IMR-90 (cell line): ENCODE data around the gene CENPH. TPM values are rescaled to one million over a fixed set of nuclear protein-coding genes. Genes with fewer than 3 reads are reported as not detected.

ENCODE experiments used
- ATAC-seq: fragments of 200-7000 bp; cut with Tn5 transposase; 2 replicates; pipeline ENCODE4 v1.9.1; 2020; ENCODE audit warnings: low read depth, mild to moderate bottlenecking, moderate library complexity
- BruUV-seq: library from RNA; stranded (reverse); fragments of 400-500 nt; replicated peaks from 2 replicates; lab custom pipeline; 2021; lab: Mats Ljungman, UMichigan
- CTCF ChIA-PET: fragments of 300-600 bp; formaldehyde crosslinking; extraction: SDS; loops from one replicate; lab custom pipeline; 2021; ENCODE audit warnings: antibody characterized with exemption; lab: Yijun Ruan, JAX
- POLR2A ChIA-PET: fragments of 300-600 bp; sonication (Branson Sonifier 250); formaldehyde crosslinking; loops from one replicate; lab custom pipeline; 2022; ENCODE audit warnings: antibody characterized with exemption; ENCODE audit not compliant: unreplicated experiment; lab: Charles Lee
- DNase-seq: peaks from one replicate; pipeline ENCODE4 v3.0.0; 2013
- H2AFZ ChIP-seq: replicated peaks from 2 replicates; pipeline ENCODE3; 2013; ENCODE audit warnings: low read length, mild to moderate bottlenecking; ENCODE audit not compliant: poor library complexity
- H2AK5ac ChIP-seq: 2 replicates; pipeline ENCODE4 v1.6.1; 2013; ENCODE audit warnings: low read depth, low read length, inconsistent platforms
- H2AK9ac ChIP-seq: replicated peaks from 2 replicates; pipeline ENCODE3; 2013; ENCODE audit warnings: mild to moderate bottlenecking, low read depth, low read length, moderate library complexity; ENCODE audit not compliant: poor library complexity
- H2BK120ac ChIP-seq: 2 replicates; pipeline ENCODE4 v1.6.1; 2013; ENCODE audit warnings: low read depth, low read length, inconsistent platforms
- H2BK15ac ChIP-seq: 3 replicates; pipeline ENCODE4 v1.6.1; 2013; ENCODE audit warnings: low read depth, low read length, inconsistent platforms
- H2BK20ac ChIP-seq: 2 replicates; pipeline ENCODE4 v1.6.1; 2013; ENCODE audit warnings: low read depth, mild to moderate bottlenecking, inconsistent platforms, low read length, moderate library complexity
- H2BK5ac ChIP-seq: 2 replicates; pipeline ENCODE4 v1.6.1; 2013; ENCODE audit warnings: mild to moderate bottlenecking, low read depth, low read length, inconsistent platforms; ENCODE audit not compliant: poor library complexity, severe bottlenecking
- H3K14ac ChIP-seq: replicated peaks from 2 replicates; pipeline ENCODE4 v1.6.1; 2013; ENCODE audit warnings: low read depth, low read length, inconsistent platforms
- H3K18ac ChIP-seq: 2 replicates; pipeline ENCODE4 v1.6.1; 2013; ENCODE audit warnings: low read depth, low read length, control low read depth
- H3K23ac ChIP-seq: 2 replicates; pipeline ENCODE4 v1.6.1; 2013; ENCODE audit warnings: low read depth, low read length, inconsistent platforms
- H3K27ac ChIP-seq: 2 replicates; pipeline ENCODE4 v1.5.1; 2013; ENCODE audit warnings: mild to moderate bottlenecking, control low read depth, low read length; ENCODE audit not compliant: insufficient read depth
- H3K27me3 ChIP-seq: 2 replicates; pipeline ENCODE4 v1.6.1; 2013; ENCODE audit warnings: low read length; ENCODE audit not compliant: control insufficient read depth, insufficient read depth
- H3K36me3 ChIP-seq: 2 replicates; pipeline ENCODE4 v1.6.1; 2013; ENCODE audit warnings: low read length, mixed read lengths; ENCODE audit not compliant: control insufficient read depth, insufficient read depth
- H3K4ac ChIP-seq: 2 replicates; pipeline ENCODE4 v1.6.1; 2013; ENCODE audit warnings: low read depth, low read length, inconsistent platforms
- H3K4me1 ChIP-seq: 2 replicates; pipeline ENCODE4 v1.6.1; 2013; ENCODE audit warnings: low read length, mixed read lengths; ENCODE audit not compliant: control insufficient read depth, insufficient read depth
- H3K4me2 ChIP-seq: 2 replicates; pipeline ENCODE4 v1.6.1; 2013; ENCODE audit warnings: low read depth, mild to moderate bottlenecking, control low read depth, low read length, moderate library complexity
- H3K4me3 ChIP-seq: 2 replicates; pipeline ENCODE4 v1.5.1; 2013; ENCODE audit warnings: low read depth, mild to moderate bottlenecking, control low read depth, low read length, moderate library complexity; ENCODE audit not compliant: insufficient read depth
- H3K56ac ChIP-seq: 2 replicates; pipeline ENCODE4 v1.6.1; 2013; ENCODE audit warnings: low read length, inconsistent platforms; ENCODE audit not compliant: insufficient read depth; ENCODE audit errors: extremely low read depth
- H3K79me1 ChIP-seq, 2 experiments: 2 replicates each; pipeline ENCODE4 v1.6.1; 2013; ENCODE audit warnings: low read length in 2 of 2, inconsistent platforms in 1 of 2, low read depth in 1 of 2
- H3K9ac ChIP-seq: 2 replicates; pipeline ENCODE4 v1.6.1; 2013; ENCODE audit warnings: low read depth, low read length, control low read depth
- H3K9me1 ChIP-seq: 2 replicates; pipeline ENCODE4 v1.6.1; 2013; ENCODE audit warnings: low read length, inconsistent platforms; ENCODE audit not compliant: insufficient read depth
- H3K9me3 ChIP-seq: 2 replicates; pipeline ENCODE4 v1.6.1; 2013; ENCODE audit warnings: low read length; ENCODE audit not compliant: control insufficient read depth, insufficient read depth
- H4K20me1 ChIP-seq: 2 replicates; pipeline ENCODE4 v1.6.1; 2013; ENCODE audit warnings: low read length, inconsistent platforms; ENCODE audit not compliant: insufficient read depth
- H4K5ac ChIP-seq: 2 replicates; pipeline ENCODE4 v1.6.1; 2013; ENCODE audit warnings: mild to moderate bottlenecking, low read depth, low read length, control low read depth
- H4K8ac ChIP-seq, 2 experiments: 2 replicates each; pipeline ENCODE4 v1.6.1; 2013; ENCODE audit warnings: low read depth in 2 of 2, low read length in 2 of 2, control low read depth in 1 of 2, inconsistent platforms in 1 of 2
- H4K91ac ChIP-seq: 2 replicates; pipeline ENCODE4 v1.6.1; 2013; ENCODE audit warnings: low read depth, low read length, inconsistent platforms; ENCODE audit not compliant: insufficient read depth
- CEBPB ChIP-seq: IDR thresholded peaks from 2 replicates; pipeline ENCODE4 v1.6.1; 2012; ENCODE audit warnings: low read depth, low read length, improper control_type of control experiment
- RFX5 ChIP-seq: IDR thresholded peaks from 2 replicates; pipeline ENCODE4 v1.8.0; 2012; ENCODE audit warnings: low read depth, mild to moderate bottlenecking, low read length, moderate library complexity
- SMC3 ChIP-seq: fragments of 150-350 bp; IDR thresholded peaks from 2 replicates; pipeline ENCODE4 v1.6.1; 2016; ENCODE audit warnings: low read depth, mild to moderate bottlenecking, antibody characterized with exemption, low read length, moderate library complexity
- WGBS, 2 experiments: methylation state at CpG; one replicate each; pipeline versions ENCODE4 v1.1.5 to v1.1.7; 2013; ENCODE audit warnings: missing lambda C conversion rate in 2 of 2; ENCODE audit not compliant: insufficient read length in 1 of 2; ENCODE audit errors: extremely low coverage in 2 of 2; 5-methylcytosine and 5-hydroxymethylcytosine counted together
- dilution Hi-C: fragments of 300-500 bp; cut with HindIII; formaldehyde crosslinking; loops from one replicate; pipeline ENCODE4 v1.14.3; 2018; ENCODE audit warnings: low sequenced_read_pairs; ENCODE audit not compliant: unreplicated experiment
- in situ Hi-C: fragments of 300-500 bp; cut with MboI; formaldehyde crosslinking; loops from 3 replicates; pipeline ENCODE4 v1.14.3; 2019; ENCODE audit warnings: low sequenced_read_pairs, inconsistent platforms, mixed read lengths
- intact Hi-C: fragments of 100-400 bp; cut with micrococcal nuclease; formaldehyde crosslinking; loops from 2 replicates; pipeline ENCODE4 v1.10.0; 2022
- polyA plus RNA-seq, 3 experiments: library from polyadenylated mRNA; depleted of rRNA; stranded (reverse); fragments of >200 nt; gene quantifications; 2 replicates each; pipeline ENCODE4 v1.2.3, GENCODE V29; 2012; ENCODE audit warnings: low replicate concordance in 1 of 3
- total RNA-seq: library from RNA; depleted of rRNA; stranded (reverse); fragments of >200 nt; gene quantifications from 2 replicates; pipeline ENCODE4 v1.2.3, GENCODE V29; 2012
- TF ChIP-seq, protein P1 (sequence below): fragments of 150-350 bp; IDR thresholded peaks from 2 replicates; pipeline ENCODE4 v1.6.1; 2016; ENCODE audit warnings: low read depth, mild to moderate bottlenecking, low read length, moderate library complexity, borderline replicate concordance

Gene CENPH
- total and polyA plus RNA-seq, 2 of the 4 experiments (the other 2 are of a cell fraction) = 3.8 to 7.8 TPM

DNA sequence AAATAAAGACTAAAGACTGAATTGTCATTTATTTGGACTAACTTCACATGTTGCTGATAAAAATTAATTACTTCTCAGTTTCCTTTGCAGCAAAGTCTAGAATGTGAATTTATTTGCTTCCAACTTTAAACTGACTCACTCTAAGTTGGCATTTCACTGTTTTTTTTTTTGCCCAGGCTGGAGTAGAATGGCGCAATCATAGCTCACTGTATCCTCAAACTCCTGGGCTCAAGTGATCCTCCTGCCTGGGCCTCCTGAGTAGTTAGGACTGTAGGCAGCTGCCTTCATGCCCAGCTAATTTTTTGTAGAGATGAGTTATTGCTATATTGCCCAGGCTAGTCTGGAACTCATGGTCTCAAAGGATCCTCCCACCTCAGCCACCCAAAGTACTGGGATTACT lies 18.9 kb upstream of the CENPH start:
- Histone ChIP-seq H3K4me2 (no peak overlapping the region), H3K9me3 (no peaks in the 10 kb centered on the region), H3K18ac (no peak overlapping the region), H4K5ac (no peak overlapping the region), H3K79me1 (peaks cover 33 to 53% of the 10 kb centered on the region in 2 experiments), H3K36me3 (peaks cover 7% of the 10 kb centered on the region), H2BK120ac (no peak overlapping the region), H3K9ac (no peak overlapping the region), H3K4me1 (peaks cover 2% of the 10 kb centered on the region; the same call in 1 of the 2 replicates), H2BK15ac (no peak overlapping the region), H3K27ac (no peak overlapping the region), H3K4me3 (no peak overlapping the region), H3K14ac (no peak overlapping the region), H4K20me1 (no peaks in the 10 kb centered on the region), H3K23ac (no peak overlapping the region), H2AFZ (no peak overlapping the region), H2AK5ac (no peak overlapping the region), H2BK5ac (no peak overlapping the region), H3K27me3 (no peaks in the 10 kb centered on the region), H3K56ac (no peak overlapping the region), H4K91ac (no peak overlapping the region), H4K8ac (no peak overlapping the region), H3K4ac (no peak overlapping the region; the same call in 1 of the 2 replicates), H2BK20ac (no peak overlapping the region), H3K9me1 (no peaks in the 10 kb centered on the region), H2AK9ac (no peak overlapping the region)
- POLR2A ChIA-PET = no interaction called here
- ATAC-seq (no peak), DNase-seq (no peak)
- TF ChIP-seq, protein P1, sequence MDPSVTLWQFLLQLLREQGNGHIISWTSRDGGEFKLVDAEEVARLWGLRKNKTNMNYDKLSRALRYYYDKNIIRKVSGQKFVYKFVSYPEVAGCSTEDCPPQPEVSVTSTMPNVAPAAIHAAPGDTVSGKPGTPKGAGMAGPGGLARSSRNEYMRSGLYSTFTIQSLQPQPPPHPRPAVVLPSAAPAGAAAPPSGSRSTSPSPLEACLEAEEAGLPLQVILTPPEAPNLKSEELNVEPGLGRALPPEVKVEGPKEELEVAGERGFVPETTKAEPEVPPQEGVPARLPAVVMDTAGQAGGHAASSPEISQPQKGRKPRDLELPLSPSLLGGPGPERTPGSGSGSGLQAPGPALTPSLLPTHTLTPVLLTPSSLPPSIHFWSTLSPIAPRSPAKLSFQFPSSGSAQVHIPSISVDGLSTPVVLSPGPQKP = no peak
- TF ChIP-seq CEBPB = peak; percentile 49
- no peak for TF ChIP-seq RFX5
- no peak for TF ChIP-seq SMC3
- dilution Hi-C loops (no loop called here), in situ Hi-C loops (no loop called here), intact Hi-C loops (loop anchor here (2.0 kb wide), 1 partner anchor 36 kb away; no protein-coding TSS in a partner anchor)
- no CpG with 5 or more reads among the region's 1 CpG for WGBS, 2 experiments
- no TSS peak for BruUV-seq
- CTCF ChIA-PET = interaction anchor here (1.1 kb wide), 1 partner anchor 12 kb away, joined by 9 read pairs; no protein-coding TSS in a partner anchor
